ENCODE results near the gene FBLN2. TPM values are rescaled to one million over a fixed set of nuclear protein-coding genes. Genes with fewer than 3 reads are reported as not detected.

Gene FBLN2
- total and polyA plus RNA-seq, 2 of the 13 experiments (the other 11 are each of a cell fraction or from before 2014, with no cell fraction given) = not detected

DNA sequence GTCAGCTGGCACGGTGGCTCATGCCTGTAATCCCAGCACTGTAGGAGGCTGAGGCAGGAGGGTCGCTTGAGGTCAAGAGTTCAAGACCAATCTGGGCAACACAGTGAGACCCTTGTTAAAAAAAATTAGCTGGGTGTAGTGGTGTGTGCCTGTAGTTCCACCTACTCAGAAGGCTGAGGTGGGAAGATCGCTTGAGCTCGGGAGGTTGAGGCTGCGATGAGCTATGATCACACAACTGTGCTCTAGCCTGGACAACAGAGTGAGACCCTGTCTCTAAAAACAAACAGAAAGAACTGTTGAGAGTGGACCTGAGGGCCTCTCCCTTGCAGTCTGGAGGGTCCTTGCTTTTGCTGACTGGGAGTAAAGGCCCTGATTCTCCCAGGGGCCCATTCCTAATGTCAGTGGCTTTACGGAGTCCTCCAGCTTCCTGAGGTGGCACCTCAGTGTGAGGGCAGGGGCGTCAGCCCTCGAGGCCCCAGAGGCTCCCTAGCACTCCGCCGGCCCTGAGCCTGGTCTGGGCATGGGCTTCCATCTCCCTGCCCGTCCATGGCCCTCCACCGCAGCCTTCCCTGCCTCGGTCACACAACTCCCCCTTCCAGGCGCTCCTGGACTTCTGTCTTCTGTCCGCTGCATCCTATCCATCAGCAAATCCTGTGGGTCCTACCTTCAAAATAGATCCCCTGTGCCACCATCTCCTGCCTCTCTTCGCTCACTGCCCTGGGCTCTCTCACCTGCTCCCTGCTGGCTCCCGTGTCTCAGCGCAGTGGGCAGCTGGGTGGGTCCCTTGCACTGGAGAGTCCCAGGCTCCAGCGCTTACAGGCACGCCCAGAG is 19.0 kb downstream of the FBLN2 start:
- Histone ChIP-seq H3K79me2 (ENCODE audit: insufficient read depth, low read length) (no peaks in the 10 kb centered on the region), H3K27me3 (ENCODE audit: control insufficient read depth in 1 of 2, insufficient read depth in 2 of 2, low read length in 2 of 2) (peaks cover 10 to 61% of the 10 kb centered on the region in 2 experiments; a peak in 4 of 5 replicates), H3K4me3 (replicated peaks in 1 of 3; ENCODE audit: insufficient read depth in 1 of 3, low read depth in 2 of 3, low read length in 3 of 3) (no peak overlapping the region), H3K36me3 (replicated peaks in 1 of 2; ENCODE audit: control insufficient read depth in 1 of 2, insufficient read depth in 2 of 2, low read length in 2 of 2) (no peaks in the 10 kb centered on the region), H2AFZ (ENCODE audit: low read length) (no peak overlapping the region), H3K9me3 (ENCODE audit: low read length) (no peaks in the 10 kb centered on the region), H4K20me1 (ENCODE audit: insufficient read depth, low read length) (no peaks in the 10 kb centered on the region), H3K27ac (ENCODE audit: extremely low read length, insufficient read depth, low read length) (no peak overlapping the region), H3K4me1 (ENCODE audit: insufficient read depth, low read length) (no peaks in the 10 kb centered on the region), H3K4me2 (ENCODE audit: low read depth, low read length) (no peak overlapping the region), H3K9ac (ENCODE audit: insufficient read depth, low read depth, low read length) (no peak overlapping the region)
- POLR2A ChIA-PET = no interaction called here
- no peak for FAIRE-seq
- TF ChIP-seq ZNF280B (CRISPR knock-in tag; IDR thresholded peaks at IDR 0.05; ENCODE audit: borderline replicate concordance) = no peak
- WGBS (ENCODE audit: low lambda C conversion rate) = 37% methylated on average over 15 of the region's 20 CpGs
- DNase-seq (ENCODE audit: low spot score) = no peak
- CTCF ChIA-PET (ENCODE audit: low intra/inter-chr PET ratio, low total read pairs) = no interaction called here
- intact Hi-C loops (cut with micrococcal nuclease; ENCODE audit: unreplicated experiment) = no loop called here
- in situ Hi-C loops (cut with HindIII; ENCODE audit: extremely low pct_ligation_motif_present, low pct_unique_long_range_greater_than_20kb) = loop anchor here (5.0 kb wide), 1 partner anchor 79 kb away; no protein-coding TSS in a partner anchor
- BruUV-seq (replicated peaks) = no TSS peak
- no peak for ATAC-seq

DNA sequence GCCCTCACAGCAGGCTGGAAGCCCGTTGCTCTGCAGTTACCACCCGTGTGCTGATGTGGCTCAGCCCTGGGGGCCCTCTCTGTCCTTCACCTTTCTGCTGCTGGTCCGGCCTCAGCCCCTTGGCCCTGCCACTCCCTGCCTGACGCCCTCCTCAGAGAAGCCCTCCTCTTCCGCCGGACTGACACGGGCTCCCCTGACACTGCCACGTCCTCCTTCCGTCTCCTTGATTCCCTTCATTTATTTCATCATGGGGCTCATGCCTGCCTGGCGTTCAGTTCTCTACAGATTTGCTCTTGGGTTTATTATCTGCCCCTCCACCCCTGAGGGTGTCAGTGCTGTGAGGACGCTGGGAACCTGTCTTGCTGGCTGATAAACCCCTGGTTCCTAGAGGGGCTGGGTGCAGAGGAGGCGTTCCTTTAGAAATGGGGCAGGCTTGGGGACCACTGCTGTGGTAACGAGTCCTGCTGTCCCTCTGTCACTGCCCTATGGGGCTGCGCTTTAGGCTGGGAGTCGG is 19.6 kb downstream of the FBLN2 start:
- CTCF ChIA-PET (ENCODE audit: low intra/inter-chr PET ratio, low total read pairs) = no interaction called here
- H4K20me1 ChIP-seq (ENCODE audit: insufficient read depth, low read length) = no peaks in the 10 kb centered on the region
- H3K79me2 ChIP-seq (ENCODE audit: insufficient read depth, low read length) = no peaks in the 10 kb centered on the region
- H3K27ac ChIP-seq (ENCODE audit: extremely low read length, insufficient read depth, low read length) = no peak overlapping the region
- in situ Hi-C loops (cut with HindIII; ENCODE audit: extremely low pct_ligation_motif_present, low pct_unique_long_range_greater_than_20kb) (loop anchor here (5.0 kb wide), 1 partner anchor 79 kb away; no protein-coding TSS in a partner anchor), intact Hi-C loops (cut with micrococcal nuclease; ENCODE audit: unreplicated experiment) (no loop called here)
- WGBS (ENCODE audit: low lambda C conversion rate) = 39% methylated on average over 15 of the region's 15 CpGs
- peaks cover 8 to 56% of the 10 kb centered on the region in 2 experiments; a peak in 4 of 5 replicates for H3K27me3 ChIP-seq (ENCODE audit: control insufficient read depth in 1 of 2, insufficient read depth in 2 of 2, low read length in 2 of 2)
- ATAC-seq (no peak), DNase-seq (ENCODE audit: low spot score) (no peak), FAIRE-seq (no peak)
- H2AFZ ChIP-seq (ENCODE audit: low read length) = no peak overlapping the region
- TF ChIP-seq ZNF589 (CRISPR knock-in tag; conservative IDR thresholded peaks at IDR 0.05) (no peak), ZNF264 (CRISPR knock-in tag; IDR thresholded peaks at IDR 0.05) (no peak), ZNF224 (CRISPR knock-in tag; IDR thresholded peaks at IDR 0.05) (no peak), ZNF674 (CRISPR knock-in tag; IDR thresholded peaks at IDR 0.05; ENCODE audit: low read depth) (no peak), NFYB (CRISPR knock-in tag; IDR thresholded peaks at IDR 0.05) (no peak), ZNF432 (CRISPR knock-in tag; IDR thresholded peaks at IDR 0.05; ENCODE audit: borderline replicate concordance) (no peak), MLX (CRISPR knock-in tag; IDR thresholded peaks at IDR 0.05) (no peak), GPBP1L1 (CRISPR knock-in tag; IDR thresholded peaks at IDR 0.05) (no peak), ZNF335 (CRISPR knock-in tag; IDR thresholded peaks at IDR 0.05) (no peak), SSRP1 (CRISPR knock-in tag; IDR thresholded peaks at IDR 0.05) (no peak), ZNF12 (CRISPR knock-in tag; IDR thresholded peaks at IDR 0.05) (no peak), FLYWCH1 (CRISPR knock-in tag; IDR thresholded peaks at IDR 0.05) (no peak), GABPA (IDR thresholded peaks at IDR 0.05; ENCODE audit: low read depth, low read length) (no peak), GABPA (CRISPR knock-in tag; IDR thresholded peaks at IDR 0.05; ENCODE audit: low read depth) (no peak), XRCC5 (optimal IDR thresholded peaks at IDR 0.05; ENCODE audit: low read length) (no peak)
- no peaks in the 10 kb centered on the region for H3K4me1 ChIP-seq (ENCODE audit: insufficient read depth, low read length)
- H3K4me3 ChIP-seq (replicated peaks in 1 of 3; ENCODE audit: insufficient read depth in 1 of 3, low read depth in 2 of 3, low read length in 3 of 3) = no peak overlapping the region
- H3K9me3 ChIP-seq (ENCODE audit: low read length) = no peaks in the 10 kb centered on the region
- POLR2A ChIA-PET = no interaction called here
- no peak overlapping the region for H3K9ac ChIP-seq (ENCODE audit: insufficient read depth, low read depth, low read length)
- BruUV-seq (replicated peaks) = no TSS peak
- no peak overlapping the region for H3K4me2 ChIP-seq (ENCODE audit: low read depth, low read length)
- no peaks in the 10 kb centered on the region for H3K36me3 ChIP-seq (replicated peaks in 1 of 2; ENCODE audit: control insufficient read depth in 1 of 2, insufficient read depth in 2 of 2, low read length in 2 of 2)

Data from HepG2 (cell line).